GM23338 (cell line): ENCODE data around the gene MOB3B. TPM values are rescaled to one million over a fixed set of nuclear protein-coding genes. Genes with fewer than 3 reads are reported as not detected.

Experiments
- ATAC-seq: fragments of 200-7000 bp; cut with Tn5 transposase; 3 replicates; pipeline ENCODE4 v1.9.1; 2020
- DNase-seq: peaks from one replicate; pipeline ENCODE4 v3.0.0-alpha.2; 2015; ENCODE audit warnings: low spot score
- H2AFZ ChIP-seq: fragments of 200-600 bp; sonication (generic); 2 replicates; pipeline ENCODE4 v1.8.0; 2016; ENCODE audit warnings: antibody characterized with exemption, mild to moderate bottlenecking, moderate library complexity
- H3F3A ChIP-seq: fragments of 200-600 bp; sonication (generic); replicated peaks from 2 replicates; pipeline ENCODE4 v1.8.0; 2017; ENCODE audit warnings: antibody characterized with exemption, mixed run types, low read depth
- H3K27ac ChIP-seq: fragments of 200-600 bp; sonication (generic); 2 replicates; pipeline ENCODE4 v1.6.1; 2016; ENCODE audit warnings: low read depth
- H3K27me3 ChIP-seq: fragments of 200-600 bp; sonication (generic); 2 replicates; pipeline ENCODE4 v1.8.0; 2016; ENCODE audit warnings: mild to moderate bottlenecking, mixed run types, moderate library complexity; ENCODE audit not compliant: insufficient read depth
- H3K36me3 ChIP-seq: fragments of 200-600 bp; sonication (generic); 2 replicates; pipeline ENCODE4 v1.8.0; 2016; ENCODE audit warnings: mild to moderate bottlenecking; ENCODE audit not compliant: insufficient read depth
- H3K4me1 ChIP-seq: fragments of 200-600 bp; sonication (generic); 2 replicates; pipeline ENCODE4 v1.8.0; 2016; ENCODE audit warnings: mild to moderate bottlenecking, moderate library complexity; ENCODE audit not compliant: insufficient read depth
- H3K4me2 ChIP-seq: fragments of 200-600 bp; sonication (generic); 2 replicates; pipeline ENCODE4 v1.7.1; 2017; ENCODE audit warnings: mixed run types
- H3K4me3 ChIP-seq: fragments of 200-600 bp; sonication (generic); 2 replicates; pipeline ENCODE4 v1.6.1; 2016; ENCODE audit warnings: mixed run types
- H3K79me2 ChIP-seq: fragments of 200-600 bp; sonication (generic); replicated peaks from 2 replicates; pipeline ENCODE4 v1.8.0; 2017; ENCODE audit warnings: mild to moderate bottlenecking; ENCODE audit not compliant: insufficient read depth
- H3K9me2 ChIP-seq: fragments of 200-600 bp; sonication (generic); 2 replicates; pipeline ENCODE4 v1.8.0; 2017; ENCODE audit not compliant: insufficient read depth
- H4K20me1 ChIP-seq: fragments of 200-600 bp; sonication (generic); replicated peaks from 2 replicates; pipeline ENCODE4 v1.8.0; 2017; ENCODE audit warnings: mild to moderate bottlenecking; ENCODE audit not compliant: insufficient read depth
- H3K27ac Mint-ChIP-seq: 2 replicates; pipeline ENCODE4 v1.8.0; 2020; ENCODE audit warnings: inconsistent platforms, mild to moderate bottlenecking, moderate library complexity, mixed read lengths
- H3K27me3 Mint-ChIP-seq: 3 replicates; pipeline ENCODE4 v1.8.0; 2022; ENCODE audit warnings: low read depth, mild to moderate bottlenecking, moderate library complexity, mixed read lengths, inconsistent platforms; ENCODE audit not compliant: insufficient read depth, poor library complexity
- H3K36me3 Mint-ChIP-seq: 3 replicates; pipeline ENCODE4 v1.8.0; 2021; ENCODE audit warnings: low read depth, mild to moderate bottlenecking, inconsistent platforms, moderate library complexity, mixed read lengths
- H3K4me1 Mint-ChIP-seq: 3 replicates; pipeline ENCODE4 v1.8.0; 2020; ENCODE audit warnings: mild to moderate bottlenecking, inconsistent platforms, mixed read lengths
- H3K4me3 Mint-ChIP-seq: 3 replicates; pipeline ENCODE4 v1.8.0; 2021; ENCODE audit warnings: moderate library complexity, mild to moderate bottlenecking, inconsistent platforms, mixed read lengths
- H3K9me3 Mint-ChIP-seq: 3 replicates; pipeline ENCODE4 v1.8.0; 2020; ENCODE audit warnings: moderate library complexity, mild to moderate bottlenecking, inconsistent platforms, mixed read lengths
- CREB1 ChIP-seq: fragments of 250-450 bp; sonication (Bioruptor Pico); IDR thresholded peaks from 2 replicates; pipeline ENCODE4 v1.5.0; 2020; ENCODE audit warnings: low read depth, mild to moderate bottlenecking, moderate library complexity
- CTCF ChIP-seq, 2 experiments: fragments of 200-600 bp in 1 of 2; sonication (generic) in 1 of 2; conservative IDR thresholded peaks; 2 replicates each; pipeline versions ENCODE4 v1.5.1 to v1.6.1; 2016 to 2017; ENCODE audit warnings: antibody characterized with exemption in 2 of 2, low read depth in 2 of 2, mild to moderate bottlenecking in 2 of 2, moderate library complexity in 1 of 2
- ETS1 ChIP-seq: IDR thresholded peaks from 2 replicates; pipeline ENCODE4 v1.6.1; 2016; ENCODE audit warnings: antibody characterized with exemption
- EZH2 ChIP-seq: fragments of 200-600 bp; sonication (generic); IDR thresholded peaks from one replicate; pipeline ENCODE4 v1.8.0; 2017; ENCODE audit warnings: antibody characterized with exemption, mild to moderate bottlenecking, low read depth; ENCODE audit not compliant: unreplicated experiment
- EZH2phosphoT487 ChIP-seq: fragments of 200-600 bp; sonication (generic); IDR thresholded peaks from one replicate; pipeline ENCODE4 v1.8.1; 2018; ENCODE audit warnings: antibody characterized with exemption; ENCODE audit not compliant: unreplicated experiment
- JUNB ChIP-seq: IDR thresholded peaks from one replicate; pipeline ENCODE4 v1.6.1; 2016; ENCODE audit warnings: antibody characterized with exemption; ENCODE audit not compliant: unreplicated experiment
- NANOG ChIP-seq: IDR thresholded peaks from 2 replicates; pipeline ENCODE4 v1.6.1; 2016; ENCODE audit warnings: antibody characterized with exemption, borderline replicate concordance
- STAT1 ChIP-seq: IDR thresholded peaks from one replicate; pipeline ENCODE4 v1.6.1; 2016; ENCODE audit warnings: antibody characterized with exemption; ENCODE audit not compliant: unreplicated experiment
- ZNF114 ChIP-seq: fragments of 250-450 bp; sonication (Bioruptor Pico); IDR thresholded peaks from 2 replicates; pipeline ENCODE4 v1.5.0; 2020; ENCODE audit warnings: mild to moderate bottlenecking, moderate library complexity
- ZNF331 ChIP-seq: fragments of 250-450 bp; sonication (Bioruptor Pico); IDR thresholded peaks from 2 replicates; pipeline ENCODE4 v1.5.0; 2020; ENCODE audit warnings: low read depth, mild to moderate bottlenecking, moderate library complexity
- polyA plus RNA-seq: library from polyadenylated mRNA; unstranded; fragments of >200 nt; fragmentation: Nextera tagmentation; extraction: Ambion mirVana; gene quantifications from 2 replicates; pipeline ENCODE4 v1.2.1, GENCODE V29; 2016
- total RNA-seq: library from RNA; depleted of rRNA; stranded (reverse); fragments of >200 nt; shearing (Covaris generic); gene quantifications from 2 replicates; pipeline ENCODE4 v1.2.3, GENCODE V29; 2014
- TF ChIP-seq, protein P1 (sequence below): fragments of 250-450 bp; sonication (Bioruptor Pico); IDR thresholded peaks from 2 replicates; pipeline ENCODE4 v1.5.0; 2020; ENCODE audit warnings: mild to moderate bottlenecking, moderate library complexity

MOB3B gene
- total and polyA plus RNA-seq, 2 experiments from 2014 or later = 7.6 to 12.1 TPM

- TF ChIP-seq ETS1 = no peak
- no peak for TF ChIP-seq CREB1 (CRISPR knock-in tag)
- no peak for TF ChIP-seq STAT1
Measured at GRCh38 chr9:27572061-27572460, 42.4 kb upstream of the MOB3B start (continued).

DNA sequence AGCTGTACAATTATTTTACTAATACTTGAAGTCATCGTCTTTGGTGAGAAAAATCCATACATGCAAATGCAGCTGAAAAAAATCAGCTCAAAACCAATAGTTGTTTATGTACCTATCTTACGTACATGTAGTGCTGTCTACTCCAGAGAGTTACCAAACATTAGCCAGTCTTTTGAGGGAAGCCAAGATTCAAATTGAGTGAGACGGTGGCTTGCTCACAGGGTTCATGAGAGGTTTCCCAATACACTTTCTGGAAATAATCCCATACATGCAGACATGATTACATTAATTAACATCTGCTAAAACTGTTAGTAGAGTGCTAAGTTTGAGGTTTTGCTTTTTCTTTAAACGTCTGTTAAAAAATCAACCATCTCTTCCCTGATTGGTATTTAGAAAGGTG is 41.4 kb upstream of the MOB3B start:
- Histone ChIP-seq H3K36me3 (no peaks in the 10 kb centered on the region), H3K79me2 (peaks cover 50% of the 10 kb centered on the region), H4K20me1 (peaks cover 8% of the 10 kb centered on the region; the same call in 1 of the 2 replicates), H3K4me1 (peaks cover 10% of the 10 kb centered on the region; the same call in 1 of the 2 replicates), H3F3A (no peaks in the 10 kb centered on the region), H3K27me3 (peaks cover 8% of the 10 kb centered on the region), H3K4me3 (no peak overlapping the region), H3K27ac (no peak overlapping the region), H3K9me2 (no peaks in the 10 kb centered on the region), H3K4me2 (no peak overlapping the region), H2AFZ (no peak overlapping the region)
- DNase-seq (no peak), ATAC-seq (no peak)
- Mint-ChIP-seq H3K4me3 (no peak overlapping the region), H3K36me3 (peaks cover 5% of the 10 kb centered on the region; the same call in 2 of the 3 replicates), H3K27ac (no peak overlapping the region), H3K4me1 (peaks cover 18% of the 10 kb centered on the region), H3K9me3 (no peaks in the 10 kb centered on the region), H3K27me3 (peaks cover 10% of the 10 kb centered on the region)
- TF ChIP-seq EZH2phosphoT487 (no peak), STAT1 (no peak), ZNF114 (CRISPR knock-in tag) (no peak), NANOG (no peak), EZH2 (no peak), ZNF331 (CRISPR knock-in tag) (no peak), JUNB (no peak), CTCF (conservative IDR thresholded peaks at IDR 0.05; ENCODE audit: low read depth in 2 of 2) (no peak), ETS1 (no peak)
- TF ChIP-seq, protein P1, sequence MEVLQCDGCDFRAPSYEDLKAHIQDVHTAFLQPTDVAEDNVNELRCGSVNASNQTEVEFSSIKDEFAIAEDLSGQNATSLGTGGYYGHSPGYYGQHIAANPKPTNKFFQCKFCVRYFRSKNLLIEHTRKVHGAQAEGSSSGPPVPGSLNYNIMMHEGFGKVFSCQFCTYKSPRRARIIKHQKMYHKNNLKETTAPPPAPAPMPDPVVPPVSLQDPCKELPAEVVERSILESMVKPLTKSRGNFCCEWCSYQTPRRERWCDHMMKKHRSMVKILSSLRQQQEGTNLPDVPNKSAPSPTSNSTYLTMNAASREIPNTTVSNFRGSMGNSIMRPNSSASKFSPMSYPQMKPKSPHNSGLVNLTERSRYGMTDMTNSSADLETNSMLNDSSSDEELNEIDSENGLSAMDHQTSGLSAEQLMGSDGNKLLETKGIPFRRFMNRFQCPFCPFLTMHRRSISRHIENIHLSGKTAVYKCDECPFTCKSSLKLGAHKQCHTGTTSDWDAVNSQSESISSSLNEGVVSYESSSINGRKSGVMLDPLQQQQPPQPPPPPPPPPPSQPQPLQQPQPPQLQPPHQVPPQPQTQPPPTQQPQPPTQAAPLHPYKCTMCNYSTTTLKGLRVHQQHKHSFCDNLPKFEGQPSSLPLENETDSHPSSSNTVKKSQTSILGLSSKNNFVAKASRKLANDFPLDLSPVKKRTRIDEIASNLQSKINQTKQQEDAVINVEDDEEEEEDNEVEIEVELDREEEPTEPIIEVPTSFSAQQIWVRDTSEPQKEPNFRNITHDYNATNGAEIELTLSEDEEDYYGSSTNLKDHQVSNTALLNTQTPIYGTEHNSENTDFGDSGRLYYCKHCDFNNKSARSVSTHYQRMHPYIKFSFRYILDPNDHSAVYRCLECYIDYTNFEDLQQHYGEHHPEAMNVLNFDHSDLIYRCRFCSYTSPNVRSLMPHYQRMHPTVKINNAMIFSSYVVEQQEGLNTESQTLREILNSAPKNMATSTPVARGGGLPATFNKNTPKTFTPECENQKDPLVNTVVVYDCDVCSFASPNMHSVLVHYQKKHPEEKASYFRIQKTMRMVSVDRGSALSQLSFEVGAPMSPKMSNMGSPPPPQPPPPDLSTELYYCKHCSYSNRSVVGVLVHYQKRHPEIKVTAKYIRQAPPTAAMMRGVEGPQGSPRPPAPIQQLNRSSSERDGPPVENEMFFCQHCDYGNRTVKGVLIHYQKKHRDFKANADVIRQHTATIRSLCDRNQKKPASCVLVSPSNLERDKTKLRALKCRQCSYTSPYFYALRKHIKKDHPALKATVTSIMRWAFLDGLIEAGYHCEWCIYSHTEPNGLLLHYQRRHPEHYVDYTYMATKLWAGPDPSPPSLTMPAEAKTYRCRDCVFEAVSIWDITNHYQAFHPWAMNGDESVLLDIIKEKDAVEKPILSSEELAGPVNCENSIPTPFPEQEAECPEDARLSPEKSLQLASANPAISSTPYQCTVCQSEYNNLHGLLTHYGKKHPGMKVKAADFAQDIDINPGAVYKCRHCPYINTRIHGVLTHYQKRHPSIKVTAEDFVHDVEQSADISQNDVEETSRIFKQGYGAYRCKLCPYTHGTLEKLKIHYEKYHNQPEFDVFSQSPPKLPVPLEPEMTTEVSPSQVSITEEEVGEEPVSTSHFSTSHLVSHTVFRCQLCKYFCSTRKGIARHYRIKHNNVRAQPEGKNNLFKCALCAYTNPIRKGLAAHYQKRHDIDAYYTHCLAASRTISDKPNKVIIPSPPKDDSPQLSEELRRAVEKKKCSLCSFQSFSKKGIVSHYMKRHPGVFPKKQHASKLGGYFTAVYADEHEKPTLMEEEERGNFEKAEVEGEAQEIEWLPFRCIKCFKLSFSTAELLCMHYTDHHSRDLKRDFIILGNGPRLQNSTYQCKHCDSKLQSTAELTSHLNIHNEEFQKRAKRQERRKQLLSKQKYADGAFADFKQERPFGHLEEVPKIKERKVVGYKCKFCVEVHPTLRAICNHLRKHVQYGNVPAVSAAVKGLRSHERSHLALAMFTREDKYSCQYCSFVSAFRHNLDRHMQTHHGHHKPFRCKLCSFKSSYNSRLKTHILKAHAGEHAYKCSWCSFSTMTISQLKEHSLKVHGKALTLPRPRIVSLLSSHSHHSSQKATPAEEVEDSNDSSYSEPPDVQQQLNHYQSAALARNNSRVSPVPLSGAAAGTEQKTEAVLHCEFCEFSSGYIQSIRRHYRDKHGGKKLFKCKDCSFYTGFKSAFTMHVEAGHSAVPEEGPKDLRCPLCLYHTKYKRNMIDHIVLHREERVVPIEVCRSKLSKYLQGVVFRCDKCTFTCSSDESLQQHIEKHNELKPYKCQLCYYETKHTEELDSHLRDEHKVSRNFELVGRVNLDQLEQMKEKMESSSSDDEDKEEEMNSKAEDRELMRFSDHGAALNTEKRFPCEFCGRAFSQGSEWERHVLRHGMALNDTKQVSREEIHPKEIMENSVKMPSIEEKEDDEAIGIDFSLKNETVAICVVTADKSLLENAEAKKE = no peak
